ENCODE measurements around the gene SENP2.

The SENP2 gene

DNA sequence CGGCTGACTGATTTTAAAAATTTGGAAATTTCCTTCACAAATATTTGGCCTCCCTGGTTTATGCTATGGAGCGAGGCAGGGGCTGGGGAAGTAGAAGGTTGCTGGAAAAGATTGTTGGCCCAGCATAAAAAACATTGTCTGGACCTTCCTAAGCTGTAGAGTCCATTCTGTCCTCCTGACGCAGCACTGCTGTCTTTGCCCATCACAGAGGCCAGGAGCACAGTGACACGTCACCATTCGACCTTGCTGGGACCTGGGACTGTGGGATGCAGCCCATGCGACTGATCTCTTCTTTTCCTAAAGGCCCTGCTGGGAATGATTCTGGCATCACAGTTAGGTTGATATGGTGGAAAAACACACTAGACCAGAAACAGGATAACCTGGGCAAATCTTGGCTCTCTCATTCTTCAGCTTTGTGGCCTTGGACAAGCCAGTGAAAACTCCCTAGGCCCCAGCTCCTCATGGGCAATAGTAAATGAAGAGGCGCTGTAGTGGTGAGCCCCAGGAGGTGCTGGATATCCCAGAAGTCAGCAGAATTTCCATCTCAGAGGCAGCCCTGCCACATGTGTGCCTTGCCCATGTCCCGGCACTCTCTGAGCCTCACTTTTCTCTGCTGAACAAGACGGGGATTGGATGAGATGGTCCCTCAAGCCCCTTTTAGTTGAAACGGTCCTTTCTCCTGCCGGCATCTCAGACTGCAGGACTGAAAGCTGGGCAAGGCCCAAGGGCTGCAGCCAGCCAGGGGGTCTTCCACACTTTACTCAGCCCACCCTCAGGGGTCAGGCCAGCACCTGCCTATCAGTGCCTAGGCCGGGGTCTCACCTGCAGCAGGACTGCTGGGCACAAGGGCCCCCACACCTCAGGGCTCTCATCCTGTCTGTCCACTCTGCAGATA is 69.6 kb downstream of the SENP2 start:
- Histone ChIP-seq H3K4me3 (ENCODE audit: low read length) (no peak overlapping the region), H3K36me3 (ENCODE audit: control insufficient read depth, insufficient read depth, low read length) (peaks cover 17% of the 10 kb centered on the region), H2BK15ac (replicated peaks; ENCODE audit: low read depth) (no peak overlapping the region), H3K79me2 (ENCODE audit: control insufficient read depth, insufficient read depth, low read length) (no peaks in the 10 kb centered on the region), H3K56ac (ENCODE audit: low read length) (no peak overlapping the region), H3K9ac (ENCODE audit: low read length) (no peak overlapping the region), H3K4ac (ENCODE audit: low read depth, low read length) (no peak overlapping the region), H3K27ac (ENCODE audit: low read depth, low read length) (no peak overlapping the region), H2AK5ac (ENCODE audit: low read length) (no peak overlapping the region), H3K27me3 (ENCODE audit: insufficient read depth, low read length, poor library complexity) (no peaks in the 10 kb centered on the region), H3K79me1 (ENCODE audit: low read length) (peaks cover 2% of the 10 kb centered on the region), H4K8ac (ENCODE audit: low read depth, low read length) (no peak overlapping the region), H3K23ac (ENCODE audit: low read length) (no peak overlapping the region), H2BK120ac (ENCODE audit: low read depth, low read length) (no peak overlapping the region), H3K18ac (ENCODE audit: low read length) (no peak overlapping the region), H3K4me1 (ENCODE audit: control insufficient read depth, low read depth, low read length) (no peaks in the 10 kb centered on the region), H2BK5ac (ENCODE audit: low read length) (no peak overlapping the region), H3K4me2 (ENCODE audit: low read length) (no peak overlapping the region), H4K5ac (ENCODE audit: low read length) (no peak overlapping the region)
- no peak for DNase-seq
- no CpG with 5 or more reads among the region's 12 CpGs for WGBS (ENCODE audit: extremely low coverage, insufficient coverage, low lambda C conversion rate)

DNA sequence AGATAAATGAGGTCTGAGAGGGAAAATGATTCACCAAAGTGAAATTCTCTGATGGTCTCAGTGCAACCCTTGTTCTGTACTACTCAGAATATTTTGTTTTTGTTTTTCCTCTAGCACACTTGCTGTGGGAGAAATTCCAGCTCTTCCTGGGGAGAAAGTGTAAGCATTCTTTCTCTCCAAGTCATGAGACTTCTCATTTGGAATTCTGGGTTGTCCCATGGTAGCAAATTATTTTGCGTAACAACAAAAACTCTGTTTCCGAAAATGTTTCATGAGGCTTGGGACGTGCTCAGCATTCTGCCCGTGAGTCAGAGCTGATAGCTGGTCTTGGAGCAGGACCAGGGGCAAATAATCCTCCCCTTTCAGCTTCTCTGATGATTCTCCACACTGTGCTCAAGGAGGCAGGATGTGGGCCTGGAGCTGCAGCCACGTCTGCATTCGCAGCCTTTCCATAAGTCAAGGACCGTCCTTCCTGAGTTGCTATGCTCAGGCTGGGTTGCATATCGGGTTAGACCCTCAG is 70.3 kb downstream of the SENP2 start:
- Histone ChIP-seq H4K5ac (ENCODE audit: low read length) (no peak overlapping the region), H3K4me3 (ENCODE audit: low read length) (no peak overlapping the region), H3K4me1 (ENCODE audit: control insufficient read depth, low read depth, low read length) (no peaks in the 10 kb centered on the region), H2BK120ac (ENCODE audit: low read depth, low read length) (no peak overlapping the region), H3K4me2 (ENCODE audit: low read length) (no peak overlapping the region), H3K18ac (ENCODE audit: low read length) (no peak overlapping the region), H3K56ac (ENCODE audit: low read length) (no peak overlapping the region), H3K4ac (ENCODE audit: low read depth, low read length) (no peak overlapping the region), H4K8ac (ENCODE audit: low read depth, low read length) (no peak overlapping the region), H3K36me3 (ENCODE audit: control insufficient read depth, insufficient read depth, low read length) (peaks cover 17% of the 10 kb centered on the region), H3K27me3 (ENCODE audit: insufficient read depth, low read length, poor library complexity) (no peaks in the 10 kb centered on the region), H3K79me2 (ENCODE audit: control insufficient read depth, insufficient read depth, low read length) (no peaks in the 10 kb centered on the region), H2BK15ac (replicated peaks; ENCODE audit: low read depth) (no peak overlapping the region), H2BK5ac (ENCODE audit: low read length) (no peak overlapping the region), H3K27ac (ENCODE audit: low read depth, low read length) (no peak overlapping the region), H2AK5ac (ENCODE audit: low read length) (no peak overlapping the region), H3K23ac (ENCODE audit: low read length) (no peak overlapping the region), H3K9ac (ENCODE audit: low read length) (no peak overlapping the region), H3K79me1 (ENCODE audit: low read length) (peaks cover 2% of the 10 kb centered on the region)
- no peak for DNase-seq
- no CpG with 5 or more reads among the region's 8 CpGs for WGBS (ENCODE audit: extremely low coverage, insufficient coverage, low lambda C conversion rate)

DNA sequence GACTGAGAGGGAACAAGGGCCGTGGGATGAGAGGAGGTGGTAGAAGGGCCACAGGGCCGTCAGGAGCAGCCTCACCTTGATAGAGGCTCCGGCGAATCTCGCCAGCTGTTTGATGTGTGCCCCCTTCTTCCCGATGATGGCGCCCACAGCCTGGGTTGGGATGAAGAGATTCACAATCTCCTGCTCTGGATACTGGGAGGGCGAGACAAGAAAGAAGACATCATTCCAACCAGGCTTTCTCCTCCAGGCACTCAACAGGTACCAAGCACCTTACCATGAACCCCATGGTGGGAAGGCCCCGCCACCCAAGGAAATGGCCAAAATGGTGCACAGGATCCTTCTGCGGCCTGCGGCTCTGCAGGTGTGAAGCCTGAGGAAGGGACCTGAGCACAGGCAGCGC is 71.1 kb downstream of the SENP2 start:
- Histone ChIP-seq H3K4ac (ENCODE audit: low read depth, low read length) (no peak overlapping the region), H3K4me2 (ENCODE audit: low read length) (no peak overlapping the region), H3K36me3 (ENCODE audit: control insufficient read depth, insufficient read depth, low read length) (peaks cover 16% of the 10 kb centered on the region), H3K79me2 (ENCODE audit: control insufficient read depth, insufficient read depth, low read length) (no peaks in the 10 kb centered on the region), H3K27ac (ENCODE audit: low read depth, low read length) (no peak overlapping the region), H2BK120ac (ENCODE audit: low read depth, low read length) (no peak overlapping the region), H3K9ac (ENCODE audit: low read length) (no peak overlapping the region), H3K23ac (ENCODE audit: low read length) (no peak overlapping the region), H2BK5ac (ENCODE audit: low read length) (no peak overlapping the region), H4K5ac (ENCODE audit: low read length) (no peak overlapping the region), H2BK15ac (replicated peaks; ENCODE audit: low read depth) (no peak overlapping the region), H3K4me1 (ENCODE audit: control insufficient read depth, low read depth, low read length) (no peaks in the 10 kb centered on the region), H2AK5ac (ENCODE audit: low read length) (no peak overlapping the region), H3K79me1 (ENCODE audit: low read length) (peaks cover 2% of the 10 kb centered on the region), H3K27me3 (ENCODE audit: insufficient read depth, low read length, poor library complexity) (no peaks in the 10 kb centered on the region), H3K56ac (ENCODE audit: low read length) (no peak overlapping the region), H4K8ac (ENCODE audit: low read depth, low read length) (no peak overlapping the region), H3K18ac (ENCODE audit: low read length) (no peak overlapping the region), H3K4me3 (ENCODE audit: low read length) (no peak overlapping the region)
- DNase-seq, result no peak
- no CpG with 5 or more reads among the region's 12 CpGs for WGBS (ENCODE audit: extremely low coverage, insufficient coverage, low lambda C conversion rate)

DNA sequence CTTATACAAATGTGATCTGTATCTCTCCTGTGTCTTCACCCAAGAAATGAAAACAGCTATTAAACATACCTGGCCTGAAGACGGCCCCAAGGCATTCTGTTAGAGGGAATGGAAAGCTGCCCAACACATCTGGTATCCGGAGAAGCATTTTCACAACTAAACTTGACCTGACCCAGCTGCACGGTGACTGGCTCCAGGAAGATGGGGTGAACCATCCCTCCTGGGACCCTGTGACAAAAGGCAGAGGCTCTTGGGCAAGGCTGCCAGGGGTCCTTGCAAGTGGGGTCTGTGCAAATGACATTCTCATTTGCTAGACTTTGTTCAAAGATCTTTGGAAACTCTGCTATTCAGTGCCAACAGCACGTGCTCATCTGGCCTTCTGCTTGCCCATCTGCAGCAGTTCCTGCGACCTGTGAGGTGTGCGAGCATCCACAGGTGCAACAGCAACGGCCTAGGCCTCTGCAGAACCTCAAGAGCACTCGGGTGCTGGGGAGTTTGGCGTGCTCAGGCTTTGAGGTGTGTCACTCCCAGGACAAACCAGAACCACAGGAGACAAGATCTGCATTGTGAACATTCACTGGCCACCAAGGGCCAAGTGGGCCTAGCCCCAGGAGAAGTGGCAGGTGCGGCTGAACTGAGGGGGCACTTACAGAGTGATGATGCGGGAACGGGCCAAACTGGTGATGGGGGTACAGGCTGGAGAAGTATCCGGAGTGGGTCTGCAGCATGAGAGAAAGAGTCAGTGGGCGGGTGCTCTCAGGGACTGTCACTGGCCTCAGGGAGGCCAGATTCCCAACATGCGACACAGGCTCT is 71.8 kb downstream of the SENP2 start:
- Histone ChIP-seq H3K4me1 (ENCODE audit: control insufficient read depth, low read depth, low read length) (no peaks in the 10 kb centered on the region), H3K23ac (ENCODE audit: low read length) (no peak overlapping the region), H3K4me2 (ENCODE audit: low read length) (no peak overlapping the region), H3K36me3 (ENCODE audit: control insufficient read depth, insufficient read depth, low read length) (peaks cover 14% of the 10 kb centered on the region), H3K27me3 (ENCODE audit: insufficient read depth, low read length, poor library complexity) (no peaks in the 10 kb centered on the region), H3K4ac (ENCODE audit: low read depth, low read length) (no peak overlapping the region), H3K18ac (ENCODE audit: low read length) (no peak overlapping the region), H3K9ac (ENCODE audit: low read length) (no peak overlapping the region), H3K79me2 (ENCODE audit: control insufficient read depth, insufficient read depth, low read length) (no peaks in the 10 kb centered on the region), H3K4me3 (ENCODE audit: low read length) (no peak overlapping the region), H2BK5ac (ENCODE audit: low read length) (no peak overlapping the region), H3K79me1 (ENCODE audit: low read length) (peaks cover 2% of the 10 kb centered on the region), H4K5ac (ENCODE audit: low read length) (no peak overlapping the region), H2BK15ac (replicated peaks; ENCODE audit: low read depth) (no peak overlapping the region), H2AK5ac (ENCODE audit: low read length) (no peak overlapping the region), H4K8ac (ENCODE audit: low read depth, low read length) (no peak overlapping the region), H2BK120ac (ENCODE audit: low read depth, low read length) (no peak overlapping the region), H3K56ac (ENCODE audit: low read length) (no peak overlapping the region), H3K27ac (ENCODE audit: low read depth, low read length) (no peak overlapping the region)
- DNase-seq, result no peak
- no CpG with 5 or more reads among the region's 15 CpGs for WGBS (ENCODE audit: extremely low coverage, insufficient coverage, low lambda C conversion rate)

DNA sequence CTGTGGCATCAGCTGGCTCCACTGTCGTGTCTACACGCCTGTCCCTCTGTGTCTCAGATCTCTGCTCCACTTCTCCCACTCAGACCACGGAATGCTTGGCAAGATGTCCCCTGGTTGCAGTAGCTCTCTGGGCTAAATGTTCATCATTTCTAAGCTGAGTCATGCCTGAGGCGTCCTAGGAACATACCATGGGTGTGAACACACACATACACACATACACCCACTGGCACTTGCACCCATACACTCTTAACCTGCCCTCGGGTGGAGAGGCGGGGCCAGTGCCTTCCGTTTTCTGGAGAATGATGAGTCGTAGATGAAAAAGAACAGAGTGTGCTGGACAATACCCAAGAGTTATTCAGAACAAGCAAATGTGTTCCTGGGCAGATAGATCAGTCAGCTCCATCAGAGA is 72.4 kb downstream of the SENP2 start:
- no CpG with 5 or more reads among the region's 8 CpGs for WGBS (ENCODE audit: extremely low coverage, insufficient coverage, low lambda C conversion rate)
- Histone ChIP-seq H2BK5ac (ENCODE audit: low read length) (no peak overlapping the region), H3K79me2 (ENCODE audit: control insufficient read depth, insufficient read depth, low read length) (no peaks in the 10 kb centered on the region), H3K79me1 (ENCODE audit: low read length) (peaks cover 2% of the 10 kb centered on the region), H3K27ac (ENCODE audit: low read depth, low read length) (no peak overlapping the region), H3K56ac (ENCODE audit: low read length) (no peak overlapping the region), H4K8ac (ENCODE audit: low read depth, low read length) (no peak overlapping the region), H2AK5ac (ENCODE audit: low read length) (no peak overlapping the region), H3K4me2 (ENCODE audit: low read length) (no peak overlapping the region), H3K9ac (ENCODE audit: low read length) (no peak overlapping the region), H2BK120ac (ENCODE audit: low read depth, low read length) (no peak overlapping the region), H3K18ac (ENCODE audit: low read length) (no peak overlapping the region), H3K4me1 (ENCODE audit: control insufficient read depth, low read depth, low read length) (no peaks in the 10 kb centered on the region), H3K4me3 (ENCODE audit: low read length) (no peak overlapping the region), H4K5ac (ENCODE audit: low read length) (no peak overlapping the region), H2BK15ac (replicated peaks; ENCODE audit: low read depth) (no peak overlapping the region), H3K27me3 (ENCODE audit: insufficient read depth, low read length, poor library complexity) (no peaks in the 10 kb centered on the region), H3K36me3 (ENCODE audit: control insufficient read depth, insufficient read depth, low read length) (peaks cover 14% of the 10 kb centered on the region), H3K4ac (ENCODE audit: low read depth, low read length) (no peak overlapping the region), H3K23ac (ENCODE audit: low read length) (no peak overlapping the region)
- peak; percentile 53 for DNase-seq

Measured in mesendoderm (in vitro differentiated cells).